Activated gamma-delta T cell treated with anti-CD3 and anti-CD28 coated beads, Interleukin-2, amount 50 U/mL, for 16 hours (primary cell): ENCODE measurements around the gene KCNT2.

Source experiments
- DNase-seq: peaks from one replicate; pipeline ENCODE4 v3.0.0-alpha.2; 2020; ENCODE audit warnings: low read depth

Gene KCNT2

DNA sequence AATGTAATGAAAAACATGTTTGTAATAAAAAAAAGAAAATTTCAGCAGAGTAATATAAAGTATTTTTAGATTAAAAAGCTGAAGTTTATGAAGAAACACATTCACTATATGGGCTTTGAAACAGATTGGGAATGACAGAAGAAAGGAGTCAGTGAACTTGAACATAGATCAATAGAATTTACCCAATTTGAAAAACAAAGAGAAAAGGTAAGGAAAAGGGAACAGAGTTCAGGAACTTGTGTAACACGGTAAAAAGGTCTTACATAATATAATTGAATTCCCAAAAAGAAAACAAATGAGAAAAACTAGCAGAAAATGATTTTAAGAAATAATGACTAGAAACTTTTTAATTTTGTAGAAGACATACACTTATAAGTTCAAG, 206.8 kb downstream of the KCNT2 start:
- DNase-seq: no peak

DNA sequence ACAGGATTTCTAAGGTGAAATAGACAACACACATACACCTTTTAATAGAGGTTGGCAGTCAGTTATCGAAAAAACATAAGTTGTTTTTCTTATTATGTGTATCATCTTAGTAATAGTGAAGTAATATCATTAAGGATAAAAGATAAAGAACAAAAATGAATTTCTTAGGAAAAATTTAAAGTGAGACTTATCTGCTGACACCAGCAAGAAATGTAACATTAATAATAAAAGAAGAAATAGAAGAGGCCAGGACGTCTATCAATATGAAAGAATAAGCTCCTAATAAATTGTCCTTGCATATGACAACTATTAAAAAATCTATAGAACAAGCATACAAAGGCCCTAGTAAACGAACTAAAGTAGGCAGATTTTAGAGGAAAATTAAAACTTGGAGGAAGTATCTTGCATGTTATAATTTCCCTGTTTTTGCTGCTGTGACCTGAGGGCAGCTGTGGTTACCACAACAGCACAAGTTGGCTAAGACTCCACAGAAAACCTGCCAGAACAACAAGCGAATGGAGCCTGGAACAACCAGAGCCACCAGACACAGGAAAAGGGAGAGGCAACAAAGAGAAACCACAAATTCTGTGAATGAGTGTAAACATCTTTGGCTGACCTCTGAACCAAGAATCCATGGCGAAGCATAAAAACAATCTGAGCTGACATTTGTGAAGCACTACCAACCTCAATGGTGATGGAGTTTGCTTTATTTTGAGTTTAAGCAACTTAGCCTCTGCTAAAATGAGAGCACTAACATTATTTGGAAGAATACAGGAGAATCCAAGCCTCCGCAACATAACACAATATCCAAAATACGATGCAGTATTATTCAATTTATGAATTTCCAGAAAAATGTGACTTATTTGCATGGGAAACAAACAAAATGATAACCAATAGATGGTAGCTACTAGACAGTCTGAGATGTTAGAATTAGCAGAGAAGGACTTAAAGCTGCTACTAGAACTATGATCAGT, 207.5 kb downstream of the KCNT2 start:
- DNase-seq: no peak

DNA sequence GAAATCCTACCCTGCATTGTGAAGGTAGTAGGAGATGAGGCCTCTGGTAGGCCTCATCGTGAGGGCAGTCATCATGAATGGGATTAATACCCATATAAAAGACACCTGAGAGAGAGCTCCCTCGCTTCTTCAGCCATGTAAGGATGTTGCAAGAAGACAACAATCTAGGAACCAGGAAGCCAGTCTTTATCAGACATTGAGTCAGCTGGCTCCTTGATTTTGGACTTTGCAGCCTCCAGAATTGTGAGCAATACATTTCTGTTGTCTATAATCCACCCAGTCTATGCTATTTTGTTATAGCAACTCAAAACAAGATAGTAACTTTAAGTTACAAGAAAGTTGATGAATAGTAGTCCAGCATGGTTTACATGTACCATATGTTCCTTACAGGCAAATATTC, 208.5 kb downstream of the KCNT2 start:
- no peak for DNase-seq

DNA sequence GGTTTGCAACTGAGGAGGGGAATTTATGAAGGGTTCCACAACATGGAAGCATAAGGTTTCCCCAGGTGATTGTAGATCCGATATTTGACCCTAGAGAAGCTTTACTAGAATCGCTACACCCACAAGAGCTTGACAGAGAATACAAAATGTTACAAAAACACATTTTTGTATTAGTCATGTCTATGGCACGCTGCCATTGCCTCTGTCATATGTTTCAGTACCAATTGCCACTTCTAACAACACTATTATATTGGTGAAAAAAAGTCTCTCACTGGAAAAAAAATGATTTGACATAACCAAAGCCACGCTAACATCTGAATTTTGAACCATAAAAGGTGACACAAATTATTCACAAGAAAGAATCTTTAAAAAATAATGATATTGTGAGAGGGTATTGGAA, 214.5 kb downstream of the KCNT2 start:
- DNase-seq: no peak

DNA sequence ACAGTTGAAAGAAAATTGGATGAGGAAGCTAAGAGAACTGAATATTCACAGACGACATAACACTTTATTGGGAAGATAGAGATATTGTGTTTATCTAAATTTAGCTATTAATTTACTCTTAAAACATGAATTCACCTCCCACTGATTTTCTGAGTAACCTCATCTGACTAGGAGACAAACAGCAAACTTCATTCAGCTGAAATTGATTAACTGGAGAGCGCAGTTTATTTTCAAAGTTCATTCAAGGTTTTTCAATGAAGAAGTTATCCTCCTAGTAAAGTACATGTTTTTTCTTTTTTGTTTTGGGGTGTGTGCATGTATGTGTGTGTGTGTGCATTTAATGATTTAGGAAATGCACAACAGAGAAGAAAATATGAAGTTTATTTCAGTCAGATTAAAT, 215.0 kb downstream of the KCNT2 start:
- no peak for DNase-seq

DNA sequence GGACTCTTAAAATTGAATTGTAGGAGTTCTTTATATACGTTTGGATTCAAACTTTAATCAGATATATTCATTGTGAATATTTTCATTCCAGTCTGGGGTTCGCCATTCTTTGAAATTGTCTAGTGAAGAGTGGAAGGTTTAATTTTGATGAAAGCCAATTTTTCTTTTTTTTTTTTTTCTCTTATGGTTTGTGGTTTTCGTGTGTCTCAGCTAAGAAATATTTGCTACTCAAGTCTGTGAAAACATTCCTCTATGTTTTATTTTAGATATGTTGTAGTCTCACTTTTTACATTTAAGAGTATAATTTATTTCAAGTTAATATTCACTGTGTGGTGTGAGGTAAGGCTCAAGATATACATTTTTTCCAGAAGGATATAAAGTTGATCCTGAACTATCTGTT, 220.5 kb downstream of the KCNT2 start:
- DNase-seq: no peak

DNA sequence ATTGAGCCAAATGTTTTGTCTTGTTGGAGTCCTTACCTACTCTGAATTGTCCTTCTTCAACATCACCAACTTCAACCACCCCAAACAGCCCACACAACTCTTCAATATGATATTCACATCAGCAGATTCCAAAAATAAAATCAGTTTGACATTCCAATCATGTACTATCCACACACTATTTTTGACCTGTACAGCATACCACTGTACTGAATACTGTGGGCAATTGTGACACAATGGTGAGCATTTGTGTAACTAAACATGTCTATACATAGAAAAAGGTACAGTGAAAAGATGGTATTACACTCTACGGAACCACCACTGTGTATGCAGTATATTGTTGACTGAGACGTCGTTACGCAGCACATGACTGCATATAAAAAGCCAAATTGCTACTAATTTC, 223.1 kb downstream of the KCNT2 start:
- DNase-seq: no peak

DNA sequence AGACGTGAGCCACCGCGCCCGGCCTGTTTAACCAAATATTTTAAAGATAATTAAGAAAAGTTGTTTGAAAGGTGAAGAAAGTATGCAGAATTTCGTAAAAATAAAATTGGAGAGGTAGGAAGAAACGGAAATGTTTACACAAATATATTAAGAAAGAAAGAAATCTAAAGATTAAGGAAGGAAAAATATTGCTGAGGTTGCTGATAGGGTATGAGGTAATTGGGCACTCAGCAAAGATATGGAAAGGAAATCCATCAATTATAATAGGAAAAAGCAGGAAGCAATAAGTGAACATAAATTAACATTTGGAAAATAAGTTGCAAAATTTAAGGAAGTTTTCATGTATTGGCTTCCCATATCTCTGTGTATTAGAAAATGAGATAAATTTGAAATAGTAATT, 225.9 kb downstream of the KCNT2 start:
- DNase-seq: no peak

DNA sequence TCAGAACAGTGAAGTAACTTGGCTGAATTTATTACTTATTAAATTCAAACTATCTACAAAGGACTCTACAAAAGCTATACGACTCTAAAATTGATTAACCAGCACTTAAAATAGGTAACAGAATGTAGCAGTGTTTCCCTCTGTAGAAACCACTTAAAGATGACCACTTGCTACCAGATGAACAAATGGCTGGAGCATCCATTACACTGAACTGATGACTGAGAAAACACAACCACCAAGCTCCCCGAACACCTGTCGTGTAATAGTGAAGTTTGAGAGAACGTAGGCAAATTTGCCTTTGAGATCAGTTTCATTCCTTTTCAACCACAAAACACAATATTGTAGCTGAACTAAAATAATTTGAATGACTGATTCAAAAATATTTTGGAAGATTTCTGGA, 226.7 kb downstream of the KCNT2 start:
- no peak for DNase-seq

DNA sequence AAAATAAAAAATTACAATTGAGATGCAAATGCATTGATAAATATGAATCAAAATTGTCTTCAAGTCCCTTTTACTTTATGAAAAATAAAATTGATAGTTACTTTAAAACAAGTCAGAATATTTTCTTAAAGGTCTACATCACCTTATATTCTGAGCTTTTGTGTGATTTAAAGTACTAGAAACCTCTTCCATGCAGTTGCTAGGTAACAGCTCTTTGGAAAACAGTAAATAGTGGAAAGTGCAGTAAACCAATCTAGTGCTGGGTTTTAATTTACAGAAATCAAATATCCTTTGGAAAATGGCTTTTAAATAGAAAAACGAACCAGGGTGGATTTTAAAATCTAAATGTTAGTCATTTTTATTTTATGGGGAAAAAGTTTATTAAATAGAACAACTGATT, 227.9 kb downstream of the KCNT2 start:
- no peak for DNase-seq

DNA sequence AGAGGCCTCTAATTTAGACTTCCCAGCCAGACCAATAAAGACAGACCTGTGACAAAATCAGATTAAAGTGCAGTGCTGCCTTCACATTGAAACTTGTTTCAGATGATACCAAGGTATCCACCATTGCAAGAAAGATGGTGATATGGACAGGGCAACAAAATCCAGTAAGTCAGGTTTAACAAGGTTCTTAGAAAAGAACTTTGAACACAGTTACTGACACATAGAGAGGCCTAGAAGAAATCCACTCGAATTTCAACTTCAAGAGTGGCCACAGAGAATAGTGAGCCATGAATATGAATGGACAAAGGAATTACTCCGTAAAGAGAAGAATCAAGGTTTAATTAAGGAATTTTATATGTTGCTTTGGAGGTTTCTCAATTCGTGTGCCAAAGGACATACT, 230.4 kb downstream of the KCNT2 start:
- DNase-seq: no peak

DNA sequence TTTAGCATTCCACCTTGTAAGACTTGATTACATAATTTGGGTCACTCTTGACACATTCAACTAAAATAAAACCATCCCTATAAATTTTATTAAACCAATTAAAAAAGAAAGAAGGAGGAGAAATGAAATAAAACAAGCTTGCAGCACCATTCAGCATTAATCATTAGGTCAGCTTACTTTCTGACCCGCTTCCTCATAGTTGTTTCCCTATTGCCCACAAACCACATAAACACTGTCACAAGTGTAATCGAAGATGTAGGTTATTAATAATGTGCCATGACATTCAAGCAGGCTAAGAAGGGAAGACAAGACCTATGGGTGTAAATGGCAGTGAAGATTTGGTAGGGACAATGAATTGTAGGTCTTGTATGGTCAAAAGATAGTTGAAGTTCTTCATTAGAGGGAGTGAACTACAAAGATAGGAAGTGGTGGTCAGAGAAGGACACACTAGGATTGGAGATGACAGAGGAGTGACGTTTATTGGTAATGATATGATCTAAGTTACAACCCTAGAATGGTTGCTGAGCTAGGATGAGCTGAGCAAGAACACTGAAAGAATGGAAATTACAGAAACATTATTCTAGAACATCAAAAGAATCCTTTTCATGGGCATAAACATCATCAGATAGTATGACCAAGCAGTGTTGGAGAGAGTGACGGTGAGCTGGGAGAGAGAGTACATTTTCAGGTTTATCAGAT, 231.5 kb downstream of the KCNT2 start:
- no peak for DNase-seq

DNA sequence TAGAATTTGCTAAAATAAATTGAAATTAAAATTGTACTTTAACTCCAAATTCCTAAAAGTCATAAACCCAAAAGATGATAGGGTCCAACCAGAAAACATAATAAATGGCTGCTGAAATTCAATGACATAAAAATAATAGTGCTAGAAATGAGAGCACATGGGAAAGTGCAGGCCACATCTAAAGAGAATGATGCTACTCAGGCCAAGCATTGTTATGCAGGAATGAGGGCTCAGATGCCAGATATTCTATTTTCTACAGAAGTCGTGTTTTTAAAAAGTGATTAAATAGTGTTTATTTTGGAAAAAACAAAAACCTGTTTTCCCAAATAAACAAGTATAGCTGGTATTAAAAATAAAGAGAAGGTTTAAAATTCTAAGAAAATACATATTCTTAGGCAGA, 234.4 kb downstream of the KCNT2 start:
- DNase-seq: no peak

DNA sequence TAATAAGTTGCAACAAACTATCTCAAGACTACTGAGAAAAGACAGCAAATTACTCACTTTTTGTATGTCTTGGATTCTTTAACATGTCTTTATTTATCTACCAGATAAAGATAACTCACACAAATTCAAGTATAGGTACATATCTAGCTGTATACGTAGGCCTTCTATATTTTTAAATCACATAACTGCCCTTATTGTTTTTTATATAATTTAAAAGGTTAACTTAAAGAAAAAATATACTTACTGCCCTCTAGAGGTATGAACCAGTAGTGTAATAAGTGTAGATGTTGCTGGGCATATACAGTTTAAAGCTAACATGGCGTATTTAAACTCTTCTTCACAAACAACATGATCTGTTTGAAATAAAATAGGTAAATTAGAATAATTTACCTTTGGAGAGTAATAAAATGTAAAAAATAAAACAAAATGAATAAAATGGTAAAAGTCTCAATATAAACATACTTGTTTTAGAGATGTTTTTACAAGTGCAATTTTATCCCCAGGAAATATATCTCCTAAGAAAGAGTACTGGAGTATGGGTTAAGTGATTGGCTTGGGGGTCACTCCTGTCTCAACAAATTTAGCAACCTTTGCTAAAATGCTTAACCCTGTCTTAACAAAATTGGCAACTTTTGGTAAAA, 235.2 kb downstream of the KCNT2 start:
- DNase-seq: no peak

DNA sequence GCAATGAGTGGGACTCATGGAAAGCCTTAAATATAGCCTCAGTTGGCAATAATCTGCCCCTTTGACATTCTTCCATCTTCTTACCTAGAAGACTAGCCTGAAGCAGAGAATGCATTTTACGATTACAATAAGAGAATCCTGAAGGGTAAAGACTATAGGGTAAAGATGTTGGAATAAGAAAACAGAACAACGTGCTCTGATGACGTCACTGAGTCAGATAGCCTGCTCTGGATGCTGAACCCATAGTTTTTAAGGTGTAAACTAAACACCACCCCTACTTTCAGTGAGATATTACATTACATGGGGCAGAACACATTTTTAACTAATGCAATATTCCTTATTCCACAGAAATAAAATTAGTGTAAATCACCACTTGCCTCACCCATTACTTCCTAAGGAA, 240.4 kb downstream of the KCNT2 start:
- no peak for DNase-seq

DNA sequence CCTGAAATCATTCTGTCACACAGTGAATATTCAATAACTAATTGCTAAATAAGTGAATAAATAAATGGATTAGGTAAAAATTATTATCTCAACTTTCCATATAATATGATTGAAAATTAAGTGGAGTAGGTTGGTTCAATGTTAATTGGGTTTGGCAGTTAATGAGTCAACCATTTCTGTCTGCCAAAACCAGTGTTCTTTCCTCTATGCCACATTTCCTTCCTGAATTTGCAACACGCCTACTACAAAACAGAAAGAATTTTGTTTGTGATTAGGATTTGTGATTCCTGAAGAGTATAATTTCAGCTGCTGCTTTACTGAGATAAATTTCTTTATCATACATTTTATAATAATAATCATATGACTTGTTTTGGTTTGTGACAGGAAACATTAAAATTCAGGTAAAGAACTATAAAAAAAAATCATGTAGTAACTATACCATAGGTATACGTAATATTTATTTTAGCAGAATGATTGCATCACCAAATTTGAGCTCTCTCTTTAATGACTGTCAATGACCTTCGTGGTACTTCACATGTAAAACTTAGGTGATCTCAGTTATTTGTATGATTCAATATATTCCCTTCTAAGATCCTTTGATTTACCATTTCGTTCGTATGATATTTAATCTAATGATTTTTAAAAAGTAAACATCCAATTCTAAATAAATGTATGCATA, 241.3 kb downstream of the KCNT2 start:
- DNase-seq: no peak

DNA sequence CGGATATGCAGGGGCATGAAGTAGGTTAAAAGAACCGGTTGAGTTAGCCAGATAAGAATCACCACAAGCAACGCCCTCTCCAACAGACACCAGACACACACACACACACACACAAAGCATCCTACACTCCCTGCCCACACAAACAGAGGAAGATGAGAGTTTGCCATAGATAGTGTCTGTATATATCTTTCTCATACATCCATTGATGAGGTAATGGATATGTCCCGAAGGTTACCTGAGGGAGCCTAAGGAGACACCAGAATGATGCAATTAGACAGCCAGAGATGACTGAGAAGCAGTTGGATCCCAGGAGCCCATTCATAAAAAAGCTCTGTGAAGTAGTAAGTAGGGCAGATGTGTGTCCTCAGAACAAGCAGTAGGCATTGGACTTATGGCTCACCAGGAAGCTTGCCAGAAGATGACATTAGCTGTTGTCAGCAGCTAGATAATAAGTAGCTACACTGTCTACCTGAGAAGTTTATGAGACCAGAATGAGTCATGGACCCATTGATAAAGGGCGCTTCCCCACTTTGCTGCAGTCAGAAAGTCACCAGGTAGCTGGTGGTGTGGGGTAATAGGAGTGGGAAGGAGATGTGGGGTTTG, 247.0 kb downstream of the KCNT2 start:
- no peak for DNase-seq

DNA sequence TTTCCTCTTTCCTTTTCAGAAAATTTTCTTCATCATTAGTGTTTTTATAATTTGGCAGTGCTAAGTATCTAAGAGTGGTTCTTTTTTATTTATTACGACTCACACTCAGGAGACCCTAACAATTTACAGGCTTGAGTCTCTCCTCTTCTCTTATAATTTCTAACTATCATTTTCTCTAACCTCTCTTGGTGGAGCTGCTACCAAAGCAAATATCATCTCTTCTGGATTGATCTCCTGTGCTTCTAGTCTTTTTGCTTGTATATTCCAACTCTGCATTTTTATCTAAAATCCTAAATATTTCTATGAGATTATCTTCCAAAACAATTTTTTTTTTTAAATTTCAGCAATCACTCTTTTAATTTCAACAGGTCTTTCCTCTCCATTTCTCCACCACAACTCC, 250.3 kb downstream of the KCNT2 start:
- no peak for DNase-seq

DNA sequence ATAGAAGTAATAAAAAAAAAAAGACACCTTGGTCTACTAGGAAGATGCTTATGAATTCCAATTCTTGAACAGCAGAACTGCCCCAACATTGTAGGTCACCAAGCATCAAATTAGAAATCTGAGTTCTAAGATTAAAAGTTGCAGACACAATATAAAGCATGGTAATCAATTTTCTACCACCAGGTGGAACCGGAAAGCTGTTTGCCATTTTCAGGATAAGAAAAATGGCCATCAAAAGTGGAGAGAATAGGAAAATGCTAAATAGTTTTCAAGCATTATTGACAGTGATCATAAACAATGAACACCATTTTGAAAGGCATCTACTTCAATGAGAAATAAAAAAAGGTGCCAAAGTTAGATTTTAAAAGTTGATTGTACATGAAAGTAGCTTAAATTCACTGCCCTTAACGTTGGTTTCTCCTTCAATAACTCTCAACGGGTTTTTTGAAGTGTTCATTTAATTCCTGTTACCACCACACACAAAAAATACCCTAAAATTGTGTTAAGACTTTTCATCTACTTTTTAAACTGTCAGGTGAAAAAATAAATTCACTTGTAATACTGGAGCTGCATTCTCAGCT, 252.9 kb downstream of the KCNT2 start:
- no peak for DNase-seq

DNA sequence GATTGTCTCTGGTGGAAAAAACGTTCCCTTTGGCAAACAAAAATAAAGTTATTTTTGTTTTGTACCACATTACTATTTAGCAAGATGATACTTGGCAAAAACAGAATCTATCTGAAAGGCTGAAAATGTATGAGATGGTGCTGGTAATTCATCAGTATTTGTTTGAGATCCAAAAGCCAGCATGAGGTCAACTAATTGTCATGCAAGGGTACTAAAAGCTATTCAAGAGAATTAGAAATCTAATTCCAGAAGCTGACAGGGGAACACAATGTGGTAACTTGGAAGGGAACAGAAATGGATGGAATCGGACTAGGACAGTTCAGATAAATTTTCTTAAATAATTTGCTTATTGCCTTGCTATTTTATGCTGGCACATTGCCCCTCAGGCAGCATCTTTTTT, 263.8 kb downstream of the KCNT2 start:
- DNase-seq: no peak

DNA sequence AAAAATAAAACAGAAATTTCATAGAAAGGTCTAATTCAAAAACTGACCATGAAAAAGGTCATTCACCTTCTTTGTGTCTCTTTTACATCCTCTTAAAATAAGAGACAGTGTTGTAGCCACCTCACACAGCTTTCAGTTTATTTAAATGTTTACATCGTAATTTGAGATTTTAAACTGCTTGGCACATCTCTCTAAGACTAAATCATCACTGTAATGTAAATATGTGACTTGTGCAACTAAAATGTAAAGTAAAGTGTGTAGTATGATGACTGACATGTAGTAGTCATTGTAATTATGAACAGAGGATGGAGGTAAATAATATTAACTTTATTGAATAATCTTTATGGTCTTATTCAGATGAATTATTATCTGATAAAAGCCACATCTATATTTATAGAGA, 283.9 kb downstream of the KCNT2 start:
- DNase-seq: no peak

DNA sequence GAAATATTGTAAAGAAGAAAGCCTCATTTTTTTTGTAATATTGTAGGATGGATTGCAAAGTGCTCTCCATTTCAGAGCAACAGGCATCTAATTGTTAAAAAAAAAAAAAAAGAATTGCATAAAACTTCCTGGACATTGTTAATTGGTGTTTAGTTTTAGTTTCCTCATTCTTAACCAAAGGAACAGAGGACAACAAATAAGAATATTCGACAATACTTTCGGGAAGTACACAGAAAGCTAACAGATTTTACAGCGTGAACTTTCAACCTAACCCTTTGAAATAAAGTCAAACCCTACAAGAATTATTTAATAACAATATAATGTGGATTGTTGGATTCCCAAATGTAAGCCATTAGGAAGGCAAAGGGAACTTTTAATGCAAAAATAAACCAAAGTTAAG, 284.4 kb downstream of the KCNT2 start:
- no peak for DNase-seq
